ENCODE results near the gene CRABP2. TPM values are rescaled to one million over a fixed set of nuclear protein-coding genes. Genes with fewer than 3 reads are reported as not detected.

Gene CRABP2
- total and polyA plus RNA-seq, 2 of the 13 experiments (the other 11 are each of a cell fraction or from before 2014, with no cell fraction given), result 0.40 to 0.60 TPM

- WGBS (ENCODE audit: low lambda C conversion rate), result 0% methylated on average over 13 of the region's 48 CpGs
- no peaks in the 10 kb centered on the region; a peak in 1 of 5 replicates for H3K27me3 ChIP-seq (ENCODE audit: control insufficient read depth in 1 of 2, insufficient read depth in 2 of 2, low read length in 2 of 2)
- ATAC-seq (no peak; the same call in 1 of the 3 replicates), DNase-seq (ENCODE audit: low spot score) (no peak), FAIRE-seq (no peak)
- in situ Hi-C loops (cut with HindIII; ENCODE audit: extremely low pct_ligation_motif_present, low pct_unique_long_range_greater_than_20kb), result no loop called here
- ChIA-PET CTCF (ENCODE audit: low intra/inter-chr PET ratio, low total read pairs) (no interaction called here), POLR2A (interaction anchor here (0.6 to 4.5 kb wide), 9 partner anchors 10 to 242 kb away, joined by 3 to 67 read pairs (median 5); partner anchors contain the start of genes ISG20L2, METTL25B, MRPL24 and PRCC)
- H3K4me3 ChIP-seq (replicated peaks in 1 of 3; ENCODE audit: insufficient read depth in 1 of 3, low read depth in 2 of 3, low read length in 3 of 3), result peak within 1 kb of the TSS; percentile 87 to 90 (median 88)
- H3K27ac ChIP-seq (ENCODE audit: extremely low read length, insufficient read depth, low read length), result peak within 1 kb of the TSS; percentile 100
- H3K9ac ChIP-seq (ENCODE audit: insufficient read depth, low read depth, low read length), result peak within 1 kb of the TSS; percentile 95
- H3K4me1 ChIP-seq (ENCODE audit: insufficient read depth, low read length), result peaks cover 42% of the 10 kb centered on the region
- H3K4me2 ChIP-seq (ENCODE audit: low read depth, low read length), result peak within 1 kb of the TSS; percentile 98
- no TSS peak for BruUV-seq (replicated peaks)
- H2AFZ ChIP-seq (ENCODE audit: low read length), result no peak within 1 kb of the TSS
- intact Hi-C loops (cut with micrococcal nuclease; ENCODE audit: unreplicated experiment), result loop anchor here (1.0 kb wide), 1 partner anchor 16 kb away; the partner anchor contains the start of gene PRCC
- no peaks in the 10 kb centered on the region for H3K36me3 ChIP-seq (replicated peaks in 1 of 2; ENCODE audit: control insufficient read depth in 1 of 2, insufficient read depth in 2 of 2, low read length in 2 of 2)
- no peaks in the 10 kb centered on the region for H3K9me3 ChIP-seq (ENCODE audit: low read length)
- peaks cover 57% of the 10 kb centered on the region for H3K79me2 ChIP-seq (ENCODE audit: insufficient read depth, low read length)
- peaks cover 2% of the 10 kb centered on the region; the same call in 1 of the 2 replicates for H4K20me1 ChIP-seq (ENCODE audit: insufficient read depth, low read length)
- TF ChIP-seq ZNF674 (CRISPR knock-in tag; IDR thresholded peaks at IDR 0.05; ENCODE audit: low read depth), result 0 out of 2 replicates have a peak, but pooled peaks have one; percentile 16
- no peak for TF ChIP-seq HMGA1 (CRISPR knock-in tag; conservative IDR thresholded peaks at IDR 0.05)
- no peak for TF ChIP-seq AHR (CRISPR knock-in tag; IDR thresholded peaks at IDR 0.05)
- TF ChIP-seq AGO2 (optimal IDR thresholded peaks at IDR 0.05; ENCODE audit: low read depth, low read length), result peak; percentile 18
- TF ChIP-seq ZSCAN21 (CRISPR knock-in tag; IDR thresholded peaks at IDR 0.05; ENCODE audit: borderline replicate concordance), result 0 out of 2 replicates have a peak, but pooled peaks have one; percentile 10
- no peak; the same call in 1 of the 2 replicates for TF ChIP-seq ZNF253 (CRISPR knock-in tag; IDR thresholded peaks at IDR 0.05; ENCODE audit: borderline replicate concordance)
- TF ChIP-seq ZNF501 (CRISPR knock-in tag; IDR thresholded peaks at IDR 0.05), result no peak
- TF ChIP-seq GABPA (IDR thresholded peaks at IDR 0.05; ENCODE audit: low read depth, low read length), result no peak
- no peak for TF ChIP-seq GABPA (CRISPR knock-in tag; IDR thresholded peaks at IDR 0.05; ENCODE audit: low read depth)
- peak; percentile 12 for TF ChIP-seq ZEB1 (IDR thresholded peaks at IDR 0.05; ENCODE audit: insufficient replicate concordance, low read depth)
- peak; percentile 63; the same call in 1 of the 2 replicates for TF ChIP-seq ZFY (CRISPR knock-in tag; IDR thresholded peaks at IDR 0.05)
- TF ChIP-seq NFYC (CRISPR knock-in tag; IDR thresholded peaks at IDR 0.05), result no peak
- 0 out of 2 replicates have a peak, but pooled peaks have one; percentile 18 for TF ChIP-seq ZBTB25 (CRISPR knock-in tag; IDR thresholded peaks at IDR 0.05)
- peak; percentile 8; the same call in 1 of the 2 replicates for TF ChIP-seq KAT7 (CRISPR knock-in tag; IDR thresholded peaks at IDR 0.05; ENCODE audit: borderline replicate concordance)
- TF ChIP-seq SRY (CRISPR knock-in tag; IDR thresholded peaks at IDR 0.05), result no peak
- no peak for TF ChIP-seq PCBP1 (IDR thresholded peaks at IDR 0.05; ENCODE audit: borderline replicate concordance, low read depth, low read length)
- no peak for TF ChIP-seq ZNF713 (CRISPR knock-in tag; IDR thresholded peaks at IDR 0.05)
- no peak for TF ChIP-seq ZNF800 (CRISPR knock-in tag; IDR thresholded peaks at IDR 0.05)
Observed at GRCh38 chr1:156751451-156751756, 46.0 kb upstream of the CRABP2 start, which contains the start of gene HDGF. HDGF (minus strand) TSS chr1:156751675; CDS start chr1:156751429, 246 bp downstream.
